Uterus (tissue), 4 donors: ENCODE data around the gene UBN1. TPM values are rescaled to one million over a fixed set of nuclear protein-coding genes. Genes with fewer than 3 reads are reported as not detected.
"Not testable (repeated sequence)": the region's sequence is repeated elsewhere in the genome, so short reads cannot be mapped to it uniquely, and the experiment has no call there.

Source experiments
- DNase-seq, 2 donors: peaks; one replicate each; pipeline ENCODE4 v3.0.0-alpha.2; 2019 to 2020
- H3K27ac ChIP-seq, 2 donors: fragments of 200-600 bp; sonication (generic); 1 replicate in 1 of 2; 2 replicates in 1 of 2; pipeline ENCODE4 v1.5.1; 2016 to 2018
- H3K27me3 ChIP-seq, 2 donors: fragments of 200-600 bp; sonication (generic); one replicate each; pipeline ENCODE4 v1.5.1; 2018 to 2019; ENCODE audit warnings: control low read depth in 1 of 2
- H3K36me3 ChIP-seq, 2 donors: fragments of 200-600 bp; sonication (generic); one replicate each; pipeline ENCODE4 v1.5.1; 2019; ENCODE audit warnings: control low read depth in 1 of 2
- H3K4me1 ChIP-seq, 2 donors: fragments of 200-600 bp; sonication (generic); one replicate each; pipeline ENCODE4 v1.5.1; 2018 to 2019; ENCODE audit warnings: control low read depth in 1 of 2
- H3K4me3 ChIP-seq, 2 donors: fragments of 200-600 bp; sonication (generic); 1 replicate in 1 of 2; 2 replicates in 1 of 2; pipeline ENCODE4 v1.5.1; 2018 to 2019; ENCODE audit warnings: mild to moderate bottlenecking in 1 of 2
- H3K9me3 ChIP-seq, 2 donors: fragments of 200-600 bp; sonication (generic); one replicate each; pipeline ENCODE4 v1.5.1; 2019; ENCODE audit warnings: control low read depth in 1 of 2
- POLR2A ChIP-seq, 2 donors: fragments of 450-650 bp; IDR thresholded peaks; one replicate each; pipeline ENCODE4 v1.6.1; 2016; ENCODE audit warnings: antibody characterized with exemption in 2 of 2, mild to moderate bottlenecking in 1 of 2, moderate library complexity in 1 of 2
- intact Hi-C: fragments of 100-400 bp; cut with DNase I; formaldehyde crosslinking; loops from one replicate; pipeline ENCODE4 v1.15.1; 2023; ENCODE audit warnings: low total_unique reads
- total RNA-seq, 4 donors: library from RNA; depleted of rRNA in 3 of 4; stranded (reverse); fragments of >200 nt in 3 of 4; gene quantifications; one replicate each; pipeline versions ENCODE4 v1.1.0 to v1.2.4, GENCODE V29; 2014 to 2023
- TF ChIP-seq, protein P1 (sequence below), 4 experiments: fragments of 200-600 bp in 2 of 4; fragments of 450-650 bp in 2 of 4; sonication (generic) in 2 of 4; IDR thresholded peaks; one replicate each; pipeline ENCODE4 v1.5.1; 2016 to 2019; ENCODE audit warnings: antibody characterized with exemption in 4 of 4, mild to moderate bottlenecking in 2 of 4, moderate library complexity in 1 of 4
- donor health status: DM: yes; HTN: yes; CAD: no.

UBN1 gene
- total RNA-seq, 4 donors from 2014 or later: 4.9 to 56.2 (median 33.4) TPM

DNA sequence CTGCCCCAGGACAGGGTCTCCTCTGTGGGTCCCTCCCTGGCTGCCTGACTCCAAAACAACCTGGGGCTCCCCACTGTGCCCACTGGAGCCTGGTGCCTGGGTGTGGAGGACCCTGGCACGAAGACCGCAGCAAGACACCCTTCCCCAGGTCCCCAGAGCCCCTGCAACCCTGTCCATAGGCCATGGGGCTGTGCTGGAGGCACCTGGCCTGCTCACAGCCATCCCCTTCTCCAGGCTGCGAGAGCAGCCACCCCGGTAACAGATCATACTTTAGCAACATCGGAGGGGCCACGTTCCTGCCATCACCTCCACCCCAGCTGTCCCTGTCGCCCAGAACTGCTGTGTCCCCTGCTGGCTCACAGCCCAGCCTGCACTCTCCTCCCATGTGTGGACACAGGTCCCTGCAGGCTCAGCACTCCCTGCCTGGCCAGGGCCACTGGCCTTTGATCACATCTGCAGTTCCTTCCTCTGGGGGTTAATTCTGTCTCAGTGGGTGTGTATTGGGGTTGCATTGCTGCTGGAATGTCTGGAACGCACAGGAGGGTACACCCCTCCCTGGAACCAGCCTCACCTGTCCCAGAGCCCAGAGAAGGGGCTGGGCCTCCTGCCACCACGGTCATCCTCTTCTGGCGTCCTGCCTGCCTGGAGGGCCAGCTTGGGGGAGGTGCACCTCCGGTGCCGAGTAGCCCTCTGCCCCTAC, 77.5 kb downstream of the UBN1 start:
- H3K36me3 ChIP-seq: no peaks in the 10 kb centered on the region
- no peaks in the 10 kb centered on the region for H3K4me1 ChIP-seq
- no peaks in the 10 kb centered on the region for H3K27me3 ChIP-seq
- no peak for DNase-seq
- TF ChIP-seq, protein P1, sequence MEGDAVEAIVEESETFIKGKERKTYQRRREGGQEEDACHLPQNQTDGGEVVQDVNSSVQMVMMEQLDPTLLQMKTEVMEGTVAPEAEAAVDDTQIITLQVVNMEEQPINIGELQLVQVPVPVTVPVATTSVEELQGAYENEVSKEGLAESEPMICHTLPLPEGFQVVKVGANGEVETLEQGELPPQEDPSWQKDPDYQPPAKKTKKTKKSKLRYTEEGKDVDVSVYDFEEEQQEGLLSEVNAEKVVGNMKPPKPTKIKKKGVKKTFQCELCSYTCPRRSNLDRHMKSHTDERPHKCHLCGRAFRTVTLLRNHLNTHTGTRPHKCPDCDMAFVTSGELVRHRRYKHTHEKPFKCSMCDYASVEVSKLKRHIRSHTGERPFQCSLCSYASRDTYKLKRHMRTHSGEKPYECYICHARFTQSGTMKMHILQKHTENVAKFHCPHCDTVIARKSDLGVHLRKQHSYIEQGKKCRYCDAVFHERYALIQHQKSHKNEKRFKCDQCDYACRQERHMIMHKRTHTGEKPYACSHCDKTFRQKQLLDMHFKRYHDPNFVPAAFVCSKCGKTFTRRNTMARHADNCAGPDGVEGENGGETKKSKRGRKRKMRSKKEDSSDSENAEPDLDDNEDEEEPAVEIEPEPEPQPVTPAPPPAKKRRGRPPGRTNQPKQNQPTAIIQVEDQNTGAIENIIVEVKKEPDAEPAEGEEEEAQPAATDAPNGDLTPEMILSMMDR (IDR thresholded peaks at IDR 0.05): no peak
- TF ChIP-seq POLR2A (IDR thresholded peaks at IDR 0.05): no peak
- no peak overlapping the region for H3K4me3 ChIP-seq
- intact Hi-C loops: no loop called here
- H3K27ac ChIP-seq: no peak overlapping the region
- H3K9me3 ChIP-seq: no peaks in the 10 kb centered on the region

DNA sequence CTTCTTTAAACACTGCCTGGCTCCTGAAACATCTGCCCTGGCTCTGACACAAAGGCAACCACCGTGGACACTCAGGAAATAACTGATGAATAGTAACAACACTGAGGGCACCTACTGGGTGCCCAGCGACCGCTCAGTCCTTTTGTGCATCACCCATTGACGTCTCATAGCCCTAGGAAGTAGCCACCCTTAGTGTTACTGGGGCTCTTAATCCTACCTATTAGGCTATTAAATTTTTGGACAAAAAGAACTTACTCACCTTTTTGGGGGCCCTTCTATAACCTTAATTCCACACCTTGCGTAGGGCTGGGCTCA, 78.0 kb downstream of the UBN1 start:
- Histone ChIP-seq H3K27me3 (no peaks in the 10 kb centered on the region), H3K9me3 (no peaks in the 10 kb centered on the region), H3K4me3 (no peak overlapping the region), H3K27ac (no peak overlapping the region), H3K36me3 (no peaks in the 10 kb centered on the region), H3K4me1 (no peaks in the 10 kb centered on the region)
- intact Hi-C loops: no loop called here
- DNase-seq: no peak
- TF ChIP-seq, protein P1 (IDR thresholded peaks at IDR 0.05): no peak
- TF ChIP-seq POLR2A (IDR thresholded peaks at IDR 0.05): no peak

DNA sequence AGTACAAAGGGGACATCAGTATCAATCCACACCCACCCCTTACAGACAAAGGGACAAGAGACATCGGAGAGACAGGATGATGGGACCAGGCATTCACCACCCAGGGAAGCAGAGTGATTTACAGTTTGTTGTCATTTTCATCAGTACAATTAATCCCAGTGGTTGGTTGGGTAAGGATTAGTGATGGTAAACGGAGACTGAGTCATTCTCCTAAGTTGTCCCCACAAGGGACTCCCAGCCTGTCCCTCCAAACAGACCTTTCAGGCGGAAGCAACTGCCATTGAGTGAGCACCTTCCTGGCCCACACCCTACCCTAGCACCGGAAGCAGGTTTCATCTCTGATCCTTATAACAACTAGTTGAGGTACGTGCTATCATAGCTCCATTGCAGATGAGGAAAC, 78.5 kb downstream of the UBN1 start:
- intact Hi-C loops: no loop called here
- Histone ChIP-seq H3K27me3 (no peaks in the 10 kb centered on the region), H3K27ac (no peak overlapping the region), H3K4me1 (no peaks in the 10 kb centered on the region), H3K4me3 (no peak overlapping the region), H3K9me3 (no peaks in the 10 kb centered on the region), H3K36me3 (no peaks in the 10 kb centered on the region)
- no peak for TF ChIP-seq POLR2A (IDR thresholded peaks at IDR 0.05)
- TF ChIP-seq, protein P1 (IDR thresholded peaks at IDR 0.05): no peak
- no peak for DNase-seq

DNA sequence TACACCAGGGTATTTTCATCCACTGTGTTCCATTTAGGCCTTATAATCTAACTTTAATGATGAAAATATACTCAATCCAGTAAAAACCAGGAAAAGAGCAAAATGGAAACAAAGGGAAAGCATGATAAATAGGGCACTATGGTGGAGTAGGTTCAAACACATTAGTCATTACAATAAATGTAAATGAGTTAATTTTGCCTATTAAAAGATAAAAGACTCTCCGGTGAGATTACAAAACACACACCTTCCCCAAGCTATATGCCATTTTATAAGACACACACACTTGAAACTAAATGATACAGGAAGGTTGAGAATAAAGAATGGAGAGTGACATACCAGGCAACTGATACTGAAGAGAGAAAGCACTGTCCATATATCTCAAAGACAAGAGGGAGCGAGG, 79.6 kb downstream of the UBN1 start:
- TF ChIP-seq, protein P1 (IDR thresholded peaks at IDR 0.05): no peak
- TF ChIP-seq POLR2A (IDR thresholded peaks at IDR 0.05): no peak
- Histone ChIP-seq H3K36me3 (no peaks in the 10 kb centered on the region), H3K4me3 (no peak overlapping the region), H3K27me3 (no peaks in the 10 kb centered on the region), H3K9me3 (no peaks in the 10 kb centered on the region), H3K27ac (no peak overlapping the region), H3K4me1 (no peaks in the 10 kb centered on the region)
- intact Hi-C loops: no loop called here
- no peak for DNase-seq

DNA sequence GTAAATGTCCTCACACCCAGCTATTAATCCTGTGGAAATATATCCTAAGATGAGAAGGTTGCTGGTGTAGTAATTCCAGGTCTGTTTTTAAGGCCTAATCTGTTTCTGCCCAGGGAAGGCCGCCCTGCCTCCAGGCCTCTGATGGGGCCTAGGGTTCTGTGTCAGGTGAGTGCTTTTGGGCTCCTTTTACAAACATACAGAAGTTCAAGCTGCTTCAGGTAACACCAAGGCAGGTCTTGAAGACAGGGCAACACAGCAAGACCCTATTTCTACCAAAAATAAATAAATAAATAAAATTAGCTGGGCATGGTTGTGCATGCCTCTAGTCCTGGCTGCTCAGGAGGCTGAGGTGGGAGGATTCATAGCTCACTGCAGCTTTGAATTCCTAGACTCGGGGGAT, 80.4 kb downstream of the UBN1 start:
- TF ChIP-seq POLR2A (IDR thresholded peaks at IDR 0.05): no peak
- no peaks in the 10 kb centered on the region for H3K4me1 ChIP-seq
- H3K27me3 ChIP-seq: no peaks in the 10 kb centered on the region
- H3K4me3 ChIP-seq: no peak overlapping the region
- H3K9me3 ChIP-seq: no peaks in the 10 kb centered on the region
- no peaks in the 10 kb centered on the region for H3K36me3 ChIP-seq
- DNase-seq: no peak
- intact Hi-C loops: no loop called here
- H3K27ac ChIP-seq: no peak overlapping the region

DNA sequence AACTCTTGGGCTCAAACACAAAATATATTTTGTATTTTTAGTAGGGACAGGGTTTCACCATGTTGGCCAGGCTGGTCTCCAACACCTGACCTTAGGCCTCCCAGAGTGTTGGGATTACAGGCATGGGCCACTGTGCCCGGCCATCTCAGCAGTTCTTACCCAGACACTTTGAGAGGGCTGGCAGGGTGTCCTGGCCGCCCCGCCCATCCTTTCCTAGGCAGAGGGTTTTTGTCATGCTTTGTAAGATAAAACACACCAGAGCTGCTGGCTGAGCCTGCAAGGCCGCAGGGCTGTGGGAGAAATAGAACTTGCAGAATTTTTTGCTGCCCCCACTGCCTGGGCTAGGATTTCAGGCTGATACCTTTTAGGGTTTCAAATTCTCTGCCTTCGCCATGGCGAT, 80.9 kb downstream of the UBN1 start:
- Histone ChIP-seq H3K27ac (no peak overlapping the region), H3K9me3 (no peaks in the 10 kb centered on the region), H3K36me3 (no peaks in the 10 kb centered on the region), H3K4me3 (no peak overlapping the region), H3K27me3 (no peaks in the 10 kb centered on the region), H3K4me1 (no peaks in the 10 kb centered on the region)
- intact Hi-C loops: no loop called here
- TF ChIP-seq POLR2A (IDR thresholded peaks at IDR 0.05): no peak
- TF ChIP-seq, protein P1 (IDR thresholded peaks at IDR 0.05): no peak
- no peak for DNase-seq

DNA sequence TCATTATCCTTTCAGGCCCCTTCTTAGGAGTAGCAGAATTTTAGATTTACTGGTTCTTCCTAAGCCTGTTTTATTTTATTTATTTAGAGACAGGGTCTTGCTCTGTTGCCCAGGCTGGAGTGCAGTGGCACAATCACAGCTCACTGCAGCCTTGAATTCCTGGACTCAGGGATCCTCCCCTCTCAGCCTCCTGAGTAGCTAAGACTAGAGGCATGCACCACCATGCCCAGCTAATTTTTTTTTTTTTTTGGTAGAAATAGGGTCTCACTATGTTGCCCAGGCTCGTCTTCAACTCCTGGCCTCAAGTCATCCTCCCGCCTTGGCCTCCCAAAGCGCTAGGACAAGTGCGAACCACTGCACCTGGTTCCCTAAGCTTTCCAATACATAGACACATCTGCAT, 82.3 kb downstream of the UBN1 start:
- H3K27ac ChIP-seq, intact Hi-C loops, DNase-seq, H3K9me3 ChIP-seq, H3K27me3 ChIP-seq, H3K4me1 ChIP-seq, H3K36me3 ChIP-seq, H3K4me3 ChIP-seq: not testable (repeated sequence)
